CD4-positive, CD25-positive, alpha-beta regulatory T cell (primary cell): Measurements from ENCODE around the gene B4GALT1. TPM values are rescaled to one million over a fixed set of nuclear protein-coding genes. Genes with fewer than 3 reads are reported as not detected.

Experiments used
- ATAC-seq, 2 donors: fragments of 150-1000 bp; cut with Tn5 transposase; one replicate each; pipeline ENCODE4 v1.10.0; 2021; ENCODE audit warnings: low read depth in 2 of 2, moderate number of reproducible peaks in 2 of 2, moderate library complexity in 1 of 2
- DNase-seq, 3 donors: peaks; one replicate each; pipeline versions ENCODE4 v3.0.0 to v3.0.0-alpha.2; 2012 to 2022; ENCODE audit warnings: mixed read lengths in 1 of 3
- H3K27ac ChIP-seq: one replicate; pipeline ENCODE4 v1.7.0; 2013; ENCODE audit warnings: mild to moderate bottlenecking, low read length; ENCODE audit not compliant: insufficient read depth, poor library complexity, severe bottlenecking
- H3K27me3 ChIP-seq: one replicate; pipeline ENCODE4 v1.7.0; 2013; ENCODE audit warnings: low read length; ENCODE audit not compliant: control insufficient read depth, insufficient read depth
- H3K36me3 ChIP-seq: one replicate; pipeline ENCODE4 v1.7.0; 2013; ENCODE audit warnings: mild to moderate bottlenecking, low read length, moderate library complexity; ENCODE audit not compliant: control insufficient read depth, insufficient read depth
- H3K4me1 ChIP-seq: 2 replicates; pipeline ENCODE4 v1.7.0; 2013; ENCODE audit warnings: mild to moderate bottlenecking, low read length; ENCODE audit not compliant: insufficient read depth, control insufficient read depth, poor library complexity, severe bottlenecking
- H3K4me3 ChIP-seq: one replicate; pipeline ENCODE4 v1.7.0; 2013; ENCODE audit warnings: low read depth, mild to moderate bottlenecking, low read length, moderate library complexity
- H3K9me3 ChIP-seq, 2 experiments: 1 replicate in 1 of 2; 2 replicates in 1 of 2; pipeline ENCODE4 v1.7.0; 2013; ENCODE audit warnings: low read length in 2 of 2, mild to moderate bottlenecking in 1 of 2, moderate library complexity in 1 of 2; ENCODE audit not compliant: control insufficient read depth in 2 of 2
- H3K27ac Mint-ChIP-seq, 3 donors: one replicate each; pipeline ENCODE4 v1.8.0; 2020 to 2022; ENCODE audit warnings: mild to moderate bottlenecking in 3 of 3, mixed read lengths in 3 of 3, moderate library complexity in 2 of 3
- H3K27me3 Mint-ChIP-seq: one replicate; pipeline ENCODE4 v1.8.0; 2022; ENCODE audit warnings: mild to moderate bottlenecking, mixed read lengths
- H3K36me3 Mint-ChIP-seq: one replicate; pipeline ENCODE4 v1.8.0; 2020; ENCODE audit warnings: mixed read lengths
- H3K4me1 Mint-ChIP-seq, 4 donors: one replicate each; pipeline ENCODE4 v1.8.0; 2020 to 2022; ENCODE audit warnings: mixed read lengths in 4 of 4, mild to moderate bottlenecking in 1 of 4
- H3K4me3 Mint-ChIP-seq, 4 donors: one replicate each; pipeline ENCODE4 v1.8.0; 2020 to 2022; ENCODE audit warnings: mild to moderate bottlenecking in 4 of 4, mixed read lengths in 4 of 4, moderate library complexity in 3 of 4
- H3K9me3 Mint-ChIP-seq, 7 donors: one replicate each; pipeline ENCODE4 v1.8.0; 2020 to 2022; ENCODE audit warnings: mixed read lengths in 7 of 7, mild to moderate bottlenecking in 3 of 7, moderate library complexity in 2 of 7
- polyA plus RNA-seq, 4 donors: library from polyadenylated mRNA; unstranded; fragments of 300-500 nt; fragmentation: Illumina TruSeq; gene quantifications; one replicate each; pipeline ENCODE4 v1.2.3, GENCODE V29; 2021
- total RNA-seq: library from RNA; stranded (reverse); gene quantifications from one replicate; pipeline ENCODE4 v1.2.3, GENCODE V29; 2022

B4GALT1 gene
- total and polyA plus RNA-seq, 5 donors from 2014 or later = 18.8 to 87.8 (median 20.8) TPM

DNA sequence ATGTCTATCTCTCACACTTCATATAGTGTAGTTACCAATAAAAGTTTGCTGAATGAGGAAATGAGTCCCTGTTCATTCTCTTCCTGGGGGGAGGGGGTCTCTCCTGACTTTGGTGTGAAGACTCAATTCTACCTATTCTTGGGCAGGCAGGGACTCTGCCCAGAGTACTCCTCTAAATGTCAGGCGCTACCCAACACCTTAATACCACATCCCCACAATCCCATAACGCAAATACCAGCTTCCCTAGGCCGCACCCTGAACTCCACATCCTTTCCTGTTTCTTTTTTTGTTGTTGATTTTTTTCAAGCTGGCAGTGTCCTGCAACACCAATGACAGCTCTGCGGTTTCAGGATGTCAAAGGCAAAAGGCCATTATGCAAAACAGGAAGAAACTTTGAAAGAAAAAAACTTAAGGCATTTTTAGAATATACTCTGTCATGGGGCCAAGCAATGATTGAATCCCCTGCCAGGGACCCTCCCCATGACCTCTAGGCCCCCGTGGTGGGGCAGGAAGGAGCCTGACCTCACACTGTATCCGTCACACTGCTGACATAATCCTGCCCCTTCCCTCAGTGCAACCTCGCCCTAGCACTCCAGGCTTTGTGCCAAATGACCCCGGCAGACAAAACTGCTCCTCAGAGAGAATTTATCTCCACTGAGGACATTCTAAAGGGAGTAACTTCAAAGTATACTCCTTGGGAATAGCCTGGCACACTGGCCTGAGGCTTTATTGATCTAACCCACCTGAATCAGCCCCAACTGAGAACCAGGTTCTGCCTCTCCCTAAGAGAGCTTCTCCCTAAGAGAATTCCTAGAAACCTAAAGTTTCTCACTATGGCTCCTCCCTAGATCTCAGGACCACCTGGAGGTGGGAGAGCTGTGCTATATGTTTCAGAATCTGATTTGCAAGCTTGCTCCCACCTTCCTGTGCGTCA, 8.0 kb downstream of the B4GALT1 start:
- H3K36me3 Mint-ChIP-seq = peaks cover 2% of the 10 kb centered on the region
- DNase-seq = peak in 2 of 3 donors; percentile 48 to 56
- H3K9me3 Mint-ChIP-seq = no peaks in the 10 kb centered on the region
- Histone ChIP-seq H3K4me3 (peak overlapping the region; percentile 61), H3K27me3 (no peaks in the 10 kb centered on the region), H3K36me3 (no peaks in the 10 kb centered on the region), H3K4me1 (peaks cover 68% of the 10 kb centered on the region), H3K9me3 (no peaks in the 10 kb centered on the region), H3K27ac (peak overlapping the region; percentile 96)
- H3K27ac Mint-ChIP-seq = peak overlapping the region; percentile 93 to 99 (median 99)
- H3K4me1 Mint-ChIP-seq = peaks cover 34 to 99% (median 79%) of the 10 kb centered on the region in 4 donors
- H3K4me3 Mint-ChIP-seq = peak overlapping the region; percentile 62 to 87 (median 76)
- peak in 1 of 2 donors; percentile 23 for ATAC-seq
- no peaks in the 10 kb centered on the region for H3K27me3 Mint-ChIP-seq

DNA sequence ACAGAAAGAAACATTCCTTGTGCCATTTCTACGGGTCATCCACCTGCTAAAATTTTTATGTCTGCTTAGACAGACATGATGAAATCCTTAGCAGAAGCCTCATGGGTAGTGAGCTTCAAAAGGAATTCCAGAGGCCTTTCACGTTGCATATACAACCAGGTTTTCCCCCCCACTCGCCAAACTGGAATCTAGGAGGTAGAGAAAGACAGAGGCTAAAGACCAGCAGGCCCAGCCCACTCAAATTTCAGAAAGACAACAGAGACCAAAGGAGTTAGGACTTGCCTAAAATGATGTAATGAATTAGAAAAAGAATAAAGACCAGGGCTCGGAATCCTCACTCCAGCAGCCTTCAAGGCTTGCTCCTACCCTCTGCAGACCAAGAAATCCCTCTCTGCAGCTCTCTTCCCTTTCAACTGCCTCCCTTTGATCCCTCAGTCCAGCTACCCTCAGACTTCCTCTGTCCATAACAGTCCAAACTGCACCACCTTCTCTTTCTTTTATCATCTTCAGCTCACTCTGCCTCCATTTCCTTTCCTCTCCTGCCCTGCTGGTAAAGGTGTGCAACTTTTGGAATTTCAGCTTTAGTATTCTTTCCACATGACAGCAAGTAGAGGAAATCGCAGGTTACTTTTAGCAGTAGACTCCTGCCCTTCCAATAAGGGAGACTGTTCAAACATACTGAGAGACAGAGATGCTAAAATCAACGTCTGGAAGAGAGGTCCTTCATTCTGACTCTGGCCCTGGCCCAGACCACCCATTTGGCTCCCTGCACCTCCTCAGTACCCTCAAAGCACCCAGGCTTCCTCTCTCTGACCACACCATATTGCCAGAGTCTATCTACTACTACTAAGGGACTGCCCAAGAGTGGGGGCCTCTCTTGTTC, 8.9 kb downstream of the B4GALT1 start:
- Mint-ChIP-seq H3K4me3 (peak overlapping the region; percentile 62 to 87 (median 76)), H3K36me3 (peaks cover 2% of the 10 kb centered on the region), H3K27ac (peak overlapping the region; percentile 93 to 99 (median 99)), H3K27me3 (no peaks in the 10 kb centered on the region), H3K4me1 (peaks cover 43 to 98% (median 80%) of the 10 kb centered on the region in 4 donors), H3K9me3 (peaks cover 0 to 5% (median 0%) of the 10 kb centered on the region in 7 donors)
- peak overlapping the region; percentile 61 for H3K4me3 ChIP-seq
- no peaks in the 10 kb centered on the region for H3K9me3 ChIP-seq
- H3K27me3 ChIP-seq = no peaks in the 10 kb centered on the region
- H3K36me3 ChIP-seq = no peaks in the 10 kb centered on the region
- H3K27ac ChIP-seq = peak overlapping the region; percentile 96
- no peak for DNase-seq
- no peak for ATAC-seq
- peaks cover 65% of the 10 kb centered on the region for H3K4me1 ChIP-seq

DNA sequence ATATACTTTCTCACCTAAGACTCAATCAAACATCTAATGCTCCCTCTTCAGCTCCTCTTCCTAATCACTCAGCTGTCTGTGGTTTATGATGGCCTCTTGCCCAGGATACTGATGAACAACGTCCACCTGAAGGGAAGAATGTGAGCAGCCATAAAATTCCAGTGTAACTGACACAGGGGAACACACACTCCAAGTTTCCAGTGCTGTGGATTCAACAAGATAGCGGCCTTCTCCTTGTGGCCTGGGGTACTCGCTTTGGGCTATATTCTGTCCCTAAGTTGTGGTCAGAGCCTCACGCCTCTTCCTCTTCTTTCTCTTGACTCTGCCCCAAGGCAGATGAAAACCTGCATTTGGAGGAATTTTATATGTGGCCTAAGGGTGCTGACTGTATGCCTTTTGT, 11.7 kb downstream of the B4GALT1 start:
- no peaks in the 10 kb centered on the region for H3K9me3 ChIP-seq
- Mint-ChIP-seq H3K4me1 (peaks cover 52 to 98% (median 78%) of the 10 kb centered on the region in 4 donors), H3K36me3 (peaks cover 2% of the 10 kb centered on the region), H3K4me3 (peak overlapping the region in 1 of 4 donors; percentile 48), H3K27me3 (no peaks in the 10 kb centered on the region), H3K9me3 (peaks cover 0 to 7% (median 0%) of the 10 kb centered on the region in 7 donors), H3K27ac (peak overlapping the region; percentile 88 to 94 (median 90))
- no peaks in the 10 kb centered on the region for H3K27me3 ChIP-seq
- peaks cover 56% of the 10 kb centered on the region for H3K4me1 ChIP-seq
- DNase-seq (no peak), ATAC-seq (no peak)
- no peaks in the 10 kb centered on the region for H3K36me3 ChIP-seq
- no peak overlapping the region for H3K4me3 ChIP-seq
- peak overlapping the region; percentile 44 for H3K27ac ChIP-seq

DNA sequence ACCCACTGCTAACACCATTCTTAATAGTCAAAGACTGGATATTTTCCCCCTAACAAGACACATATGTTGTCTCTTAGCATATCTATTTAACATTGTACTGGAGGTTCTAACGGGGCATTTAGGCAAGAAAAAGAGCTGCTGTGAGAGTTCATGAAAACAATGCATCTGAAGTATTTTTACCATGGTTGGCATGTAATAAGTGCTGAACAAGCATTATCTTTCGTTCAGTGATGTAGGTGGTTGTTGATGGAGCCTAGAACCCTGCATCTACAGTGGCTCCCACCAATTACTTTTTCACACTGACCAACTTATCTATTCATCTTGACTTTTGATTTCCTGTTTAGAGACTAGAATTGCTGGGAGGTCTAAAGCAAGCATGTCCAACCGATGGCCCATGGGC, 12.8 kb downstream of the B4GALT1 start:
- Histone ChIP-seq H3K4me1 (peaks cover 46% of the 10 kb centered on the region), H3K9me3 (no peaks in the 10 kb centered on the region), H3K27ac (peak overlapping the region; percentile 64), H3K4me3 (peak overlapping the region; percentile 29), H3K27me3 (no peaks in the 10 kb centered on the region), H3K36me3 (no peaks in the 10 kb centered on the region)
- peak overlapping the region; percentile 88 to 90 (median 89) for H3K27ac Mint-ChIP-seq
- H3K36me3 Mint-ChIP-seq = peaks cover 2% of the 10 kb centered on the region
- ATAC-seq (no peak), DNase-seq (no peak)
- H3K4me1 Mint-ChIP-seq = peaks cover 54 to 93% (median 70%) of the 10 kb centered on the region in 4 donors
- peak overlapping the region in 3 of 4 donors; percentile 39 to 87 (median 45) for H3K4me3 Mint-ChIP-seq
- no peaks in the 10 kb centered on the region for H3K27me3 Mint-ChIP-seq
- H3K9me3 Mint-ChIP-seq = peaks cover 0 to 7% (median 0%) of the 10 kb centered on the region in 7 donors

DNA sequence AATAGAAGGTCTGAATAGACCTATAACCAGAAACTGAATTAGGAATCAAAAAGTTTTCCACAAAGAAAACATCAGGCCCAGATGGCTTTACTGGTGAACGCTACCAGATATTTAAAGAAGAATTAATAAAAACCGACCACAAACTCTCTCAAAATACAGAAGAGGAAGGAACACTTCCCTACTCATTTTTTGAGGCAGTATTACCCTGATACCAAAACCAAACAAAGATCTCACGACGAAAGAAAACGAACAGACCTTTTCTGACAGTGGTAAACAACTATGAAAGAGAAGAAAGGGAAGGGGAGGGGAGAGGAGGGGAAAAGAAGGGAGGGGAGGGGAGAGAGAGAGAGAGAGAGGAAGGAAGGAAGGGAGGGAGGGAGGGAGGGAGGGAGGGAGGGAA, 13.5 kb downstream of the B4GALT1 start:
- H3K4me3 Mint-ChIP-seq = peak overlapping the region; percentile 18 to 87 (median 68)
- H3K4me3 ChIP-seq = peak overlapping the region; percentile 71

DNA sequence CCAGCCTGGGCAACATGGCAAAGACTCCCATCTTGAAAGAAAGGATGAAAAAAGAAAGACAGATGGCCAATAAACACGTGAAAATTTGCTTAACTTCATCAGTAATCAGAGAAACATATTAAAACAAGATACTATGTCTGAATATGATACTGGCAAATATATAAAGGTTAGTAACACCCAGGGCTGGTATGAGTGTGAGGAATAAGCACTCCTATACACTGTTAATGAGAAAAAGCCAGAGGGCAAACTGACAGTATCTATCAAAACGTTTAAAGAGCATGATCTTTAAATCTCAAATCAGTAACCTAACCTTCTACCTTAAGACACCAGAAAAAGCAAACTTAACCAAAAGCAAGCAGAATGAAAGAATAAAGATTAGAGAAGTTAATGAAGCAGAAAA, 14.1 kb downstream of the B4GALT1 start:
- Mint-ChIP-seq H3K4me3 (peak overlapping the region; percentile 65 to 87 (median 78)), H3K27ac (peak overlapping the region; percentile 88 to 90 (median 88)), H3K9me3 (peaks cover 0 to 7% (median 0%) of the 10 kb centered on the region in 7 donors), H3K27me3 (no peaks in the 10 kb centered on the region), H3K36me3 (peaks cover 2% of the 10 kb centered on the region), H3K4me1 (peaks cover 50 to 93% (median 64%) of the 10 kb centered on the region in 4 donors)
- Histone ChIP-seq H3K36me3 (peaks cover 1% of the 10 kb centered on the region), H3K27ac (peak overlapping the region; percentile 64), H3K27me3 (no peaks in the 10 kb centered on the region), H3K4me3 (peak overlapping the region; percentile 9), H3K4me1 (peaks cover 36% of the 10 kb centered on the region), H3K9me3 (no peaks in the 10 kb centered on the region)
- ATAC-seq (no peak), DNase-seq (no peak)

More for the DNA sequence above, 13.5 kb downstream of the B4GALT1 start:
- H3K27ac Mint-ChIP-seq = peak overlapping the region; percentile 88 to 90 (median 89)
- ATAC-seq = no peak
- H3K9me3 ChIP-seq = no peaks in the 10 kb centered on the region
- peaks cover 2% of the 10 kb centered on the region for H3K36me3 Mint-ChIP-seq
- DNase-seq = no peak
- peaks cover 40% of the 10 kb centered on the region for H3K4me1 ChIP-seq
- no peaks in the 10 kb centered on the region for H3K27me3 ChIP-seq
- peak overlapping the region; percentile 64 for H3K27ac ChIP-seq
- H3K9me3 Mint-ChIP-seq = peaks cover 0 to 7% (median 0%) of the 10 kb centered on the region in 7 donors
- H3K36me3 ChIP-seq = no peaks in the 10 kb centered on the region
- H3K4me1 Mint-ChIP-seq = peaks cover 55 to 93% (median 67%) of the 10 kb centered on the region in 4 donors
- no peaks in the 10 kb centered on the region for H3K27me3 Mint-ChIP-seq

DNA sequence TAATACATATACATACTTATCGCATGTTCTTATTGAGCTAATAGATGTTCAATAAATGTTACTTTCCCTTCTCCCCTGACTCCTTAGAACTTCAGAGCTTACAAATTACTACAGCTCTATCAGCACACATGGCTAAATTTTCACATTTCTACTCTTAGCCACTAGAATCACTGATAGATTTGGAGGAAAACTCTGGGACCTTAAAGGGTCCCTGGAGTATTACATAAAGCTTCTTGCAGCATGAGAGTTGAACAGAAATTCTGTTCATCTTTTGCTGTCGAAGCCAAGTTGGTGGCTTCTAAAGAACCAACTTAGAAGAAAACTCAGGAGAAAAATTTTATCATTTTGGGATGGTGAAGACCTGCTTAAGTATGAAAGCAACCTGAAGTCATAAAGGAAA, 15.5 kb downstream of the B4GALT1 start:
- no peaks in the 10 kb centered on the region for H3K27me3 Mint-ChIP-seq

More for the DNA sequence above, 15.5 kb downstream of the B4GALT1 start:
- Histone ChIP-seq H3K4me3 (no peak overlapping the region), H3K4me1 (peaks cover 33% of the 10 kb centered on the region), H3K27ac (no peak overlapping the region), H3K27me3 (no peaks in the 10 kb centered on the region), H3K36me3 (peaks cover 2% of the 10 kb centered on the region), H3K9me3 (no peaks in the 10 kb centered on the region)
- no peak for DNase-seq
- peak overlapping the region in 3 of 4 donors; percentile 23 to 87 (median 28) for H3K4me3 Mint-ChIP-seq
- no peak for ATAC-seq
- peaks cover 53 to 93% (median 64%) of the 10 kb centered on the region in 4 donors for H3K4me1 Mint-ChIP-seq
- peaks cover 5% of the 10 kb centered on the region for H3K36me3 Mint-ChIP-seq
- H3K27ac Mint-ChIP-seq = peak overlapping the region; percentile 78 to 88 (median 87)
- H3K9me3 Mint-ChIP-seq = peaks cover 0 to 7% (median 0%) of the 10 kb centered on the region in 7 donors
